Measurements from ENCODE around the gene C1orf216.

DNA sequence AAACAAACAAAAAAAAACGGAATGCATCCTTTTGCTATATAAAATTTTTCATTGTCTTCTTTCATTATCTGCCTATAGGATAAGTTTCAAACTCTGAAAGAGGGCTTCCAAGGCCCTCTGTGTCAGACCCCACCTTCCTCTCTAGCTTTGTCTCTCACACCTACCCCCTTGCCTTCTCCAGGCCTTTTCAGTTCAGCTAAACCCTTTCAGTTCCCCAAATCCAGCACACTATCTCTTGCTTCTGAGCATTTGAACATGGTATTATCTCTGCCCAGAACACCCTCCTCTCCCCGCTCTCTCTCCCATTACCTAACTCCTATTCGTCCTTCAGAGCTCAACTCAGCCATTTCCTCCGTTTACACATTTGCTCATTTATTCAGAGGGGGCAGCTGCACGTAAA, 35.7 kb downstream of the C1orf216 start:
- TF ChIP-seq, protein P1, sequence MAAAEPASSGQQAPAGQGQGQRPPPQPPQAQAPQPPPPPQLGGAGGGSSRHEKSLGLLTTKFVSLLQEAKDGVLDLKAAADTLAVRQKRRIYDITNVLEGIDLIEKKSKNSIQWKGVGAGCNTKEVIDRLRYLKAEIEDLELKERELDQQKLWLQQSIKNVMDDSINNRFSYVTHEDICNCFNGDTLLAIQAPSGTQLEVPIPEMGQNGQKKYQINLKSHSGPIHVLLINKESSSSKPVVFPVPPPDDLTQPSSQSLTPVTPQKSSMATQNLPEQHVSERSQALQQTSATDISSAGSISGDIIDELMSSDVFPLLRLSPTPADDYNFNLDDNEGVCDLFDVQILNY (CRISPR knock-in tag; IDR thresholded peaks at IDR 0.05): no peak
- TF ChIP-seq PRRX2 (CRISPR knock-in tag; IDR thresholded peaks at IDR 0.05) (no peak), MAX (CRISPR knock-in tag; IDR thresholded peaks at IDR 0.05) (no peak), ZNF263 (CRISPR knock-in tag; IDR thresholded peaks at IDR 0.05; ENCODE audit: low read depth) (no peak), ATF6 (CRISPR knock-in tag; IDR thresholded peaks at IDR 0.05) (no peak), NR3C1 (CRISPR knock-in tag; conservative IDR thresholded peaks at IDR 0.05; ENCODE audit: low read depth) (no peak), ZNF219 (CRISPR knock-in tag; IDR thresholded peaks at IDR 0.05; ENCODE audit: borderline replicate concordance) (no peak), RORB (CRISPR knock-in tag; IDR thresholded peaks at IDR 0.05) (no peak), ESRRA (CRISPR knock-in tag; IDR thresholded peaks at IDR 0.05; ENCODE audit: borderline replicate concordance) (no peak), USF2 (CRISPR knock-in tag; IDR thresholded peaks at IDR 0.05) (no peak)
- TF ChIP-seq, protein P2, sequence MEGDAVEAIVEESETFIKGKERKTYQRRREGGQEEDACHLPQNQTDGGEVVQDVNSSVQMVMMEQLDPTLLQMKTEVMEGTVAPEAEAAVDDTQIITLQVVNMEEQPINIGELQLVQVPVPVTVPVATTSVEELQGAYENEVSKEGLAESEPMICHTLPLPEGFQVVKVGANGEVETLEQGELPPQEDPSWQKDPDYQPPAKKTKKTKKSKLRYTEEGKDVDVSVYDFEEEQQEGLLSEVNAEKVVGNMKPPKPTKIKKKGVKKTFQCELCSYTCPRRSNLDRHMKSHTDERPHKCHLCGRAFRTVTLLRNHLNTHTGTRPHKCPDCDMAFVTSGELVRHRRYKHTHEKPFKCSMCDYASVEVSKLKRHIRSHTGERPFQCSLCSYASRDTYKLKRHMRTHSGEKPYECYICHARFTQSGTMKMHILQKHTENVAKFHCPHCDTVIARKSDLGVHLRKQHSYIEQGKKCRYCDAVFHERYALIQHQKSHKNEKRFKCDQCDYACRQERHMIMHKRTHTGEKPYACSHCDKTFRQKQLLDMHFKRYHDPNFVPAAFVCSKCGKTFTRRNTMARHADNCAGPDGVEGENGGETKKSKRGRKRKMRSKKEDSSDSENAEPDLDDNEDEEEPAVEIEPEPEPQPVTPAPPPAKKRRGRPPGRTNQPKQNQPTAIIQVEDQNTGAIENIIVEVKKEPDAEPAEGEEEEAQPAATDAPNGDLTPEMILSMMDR (IDR thresholded peaks at IDR 0.05): no peak
- TF ChIP-seq, protein P3, sequence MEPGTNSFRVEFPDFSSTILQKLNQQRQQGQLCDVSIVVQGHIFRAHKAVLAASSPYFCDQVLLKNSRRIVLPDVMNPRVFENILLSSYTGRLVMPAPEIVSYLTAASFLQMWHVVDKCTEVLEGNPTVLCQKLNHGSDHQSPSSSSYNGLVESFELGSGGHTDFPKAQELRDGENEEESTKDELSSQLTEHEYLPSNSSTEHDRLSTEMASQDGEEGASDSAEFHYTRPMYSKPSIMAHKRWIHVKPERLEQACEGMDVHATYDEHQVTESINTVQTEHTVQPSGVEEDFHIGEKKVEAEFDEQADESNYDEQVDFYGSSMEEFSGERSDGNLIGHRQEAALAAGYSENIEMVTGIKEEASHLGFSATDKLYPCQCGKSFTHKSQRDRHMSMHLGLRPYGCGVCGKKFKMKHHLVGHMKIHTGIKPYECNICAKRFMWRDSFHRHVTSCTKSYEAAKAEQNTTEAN (CRISPR knock-in tag; IDR thresholded peaks at IDR 0.05): no peak

Data from WTC11 (cell line).